Muscle of back (tissue), 11 donors: ENCODE measurements around the gene ACTG1. TPM values are rescaled to one million over a fixed set of nuclear protein-coding genes. Genes with fewer than 3 reads are reported as not detected.

Experiments
- DNase-seq, 3 donors: peaks; one replicate each; pipeline versions ENCODE4 v3.0.0 to v3.0.0-alpha.2; 2013
- polyA plus RNA-seq, 10 donors: library from polyadenylated mRNA; unstranded; fragments of 120-200 nt; gene quantifications; one replicate each; pipeline ENCODE4 v1.2.1, GENCODE V29; 2013; ENCODE audit not compliant: insufficient read length in 10 of 10

ACTG1 gene
- polyA plus RNA-seq, 10 donors, result 1,024 to 1,916 (median 1,349) TPM

DNA sequence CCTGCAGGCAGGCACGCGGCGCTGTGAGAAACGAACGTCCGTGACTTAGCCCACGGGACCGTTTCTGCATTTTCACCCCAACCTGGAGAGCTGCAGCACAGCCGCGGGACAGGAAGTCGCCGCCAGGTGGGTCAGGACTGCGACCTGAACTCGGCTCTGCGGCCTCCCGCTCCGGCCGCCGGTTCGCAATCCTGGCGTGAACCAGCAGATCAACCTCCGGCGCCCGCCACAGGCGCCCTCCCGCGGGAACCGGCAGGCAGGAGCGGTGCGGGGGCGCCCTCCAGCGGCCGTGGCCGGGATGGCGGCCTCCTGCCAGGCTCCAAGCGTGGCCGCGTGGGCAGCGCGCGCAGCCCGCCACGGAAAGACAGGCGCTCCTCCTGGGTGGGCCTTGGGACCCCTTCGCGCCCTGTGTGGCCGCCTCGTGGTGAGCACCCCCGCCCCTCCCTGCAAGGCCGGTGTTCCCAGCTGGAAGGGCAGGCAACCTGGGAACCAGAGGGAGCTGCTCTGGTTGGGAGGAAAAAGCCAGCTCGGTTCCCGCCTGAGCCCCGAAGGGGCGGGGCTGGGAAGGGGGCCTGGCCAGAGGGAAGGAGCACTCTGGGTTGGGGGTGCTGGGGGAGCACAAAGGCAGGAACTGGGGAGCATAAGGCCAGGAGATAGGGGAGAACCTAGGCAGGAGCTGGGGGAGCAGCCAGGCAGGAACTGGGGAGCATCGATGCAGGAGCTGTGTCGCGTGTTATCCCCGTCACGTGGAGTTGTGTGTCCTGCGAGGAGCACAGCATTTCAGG, 28.2 kb downstream of the ACTG1 start:
- DNase-seq, result peak; percentile 76 to 95 (median 87)

DNA sequence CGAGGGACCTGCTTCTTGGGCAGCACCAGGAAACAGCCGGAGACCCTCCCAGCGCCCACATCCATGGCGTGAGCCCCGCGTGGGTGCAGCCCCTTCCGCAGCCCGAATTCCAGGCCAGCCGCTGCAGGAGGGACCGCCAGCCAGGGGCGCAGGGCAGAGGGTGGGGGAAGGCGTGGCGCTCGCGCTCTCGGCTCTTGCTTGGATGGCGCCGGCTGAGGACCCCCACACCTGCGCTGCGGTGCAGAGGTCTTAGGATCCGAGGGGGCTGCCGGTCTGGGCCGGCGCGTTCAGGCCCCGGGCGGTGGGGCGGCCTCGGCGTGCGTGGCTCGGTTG, 28.8 kb downstream of the ACTG1 start:
- no peak for DNase-seq

- peak; percentile 42 to 85 (median 64) for DNase-seq
Observed at GRCh38 chr17:81483085-81483861, 29.3 kb downstream of the ACTG1 start.

- peak in 1 of 3 donors; percentile 78 for DNase-seq
Observed at GRCh38 chr17:81482673-81483072, 29.9 kb downstream of the ACTG1 start.

DNA sequence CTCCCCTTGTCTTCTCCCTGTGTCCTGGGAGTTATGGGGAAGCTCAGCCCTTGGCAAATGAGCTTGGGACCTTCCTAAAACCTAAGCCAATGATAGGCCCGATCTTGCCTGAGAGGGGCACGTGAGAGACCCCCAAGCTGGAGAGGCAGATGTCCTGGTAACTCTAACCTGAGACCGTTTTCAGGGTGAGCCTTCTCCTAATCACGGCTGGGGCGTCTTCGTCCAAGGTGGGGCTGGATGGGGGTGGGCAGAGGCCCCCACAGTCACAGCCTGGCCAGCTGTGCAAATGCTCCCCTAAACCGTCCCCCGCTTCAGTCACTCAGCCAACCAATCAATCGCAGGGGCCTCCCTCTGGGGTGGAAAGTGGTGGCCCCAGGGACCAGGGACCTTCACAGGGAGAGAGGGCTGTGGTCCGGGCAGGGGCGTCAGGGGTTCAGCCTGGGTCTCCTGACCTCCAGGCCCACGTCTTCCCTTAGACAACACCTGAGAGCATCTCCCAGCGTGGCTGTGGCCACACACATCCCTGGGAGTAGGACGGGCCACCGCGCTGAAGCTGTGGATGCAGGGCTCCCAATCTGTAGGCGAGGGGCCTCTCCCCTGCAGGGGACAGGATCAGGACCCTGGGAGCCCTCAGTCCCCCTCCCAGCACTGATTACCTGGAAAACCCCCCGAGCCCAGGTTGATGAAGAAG, 30.6 kb downstream of the ACTG1 start:
- no peak for DNase-seq

DNA sequence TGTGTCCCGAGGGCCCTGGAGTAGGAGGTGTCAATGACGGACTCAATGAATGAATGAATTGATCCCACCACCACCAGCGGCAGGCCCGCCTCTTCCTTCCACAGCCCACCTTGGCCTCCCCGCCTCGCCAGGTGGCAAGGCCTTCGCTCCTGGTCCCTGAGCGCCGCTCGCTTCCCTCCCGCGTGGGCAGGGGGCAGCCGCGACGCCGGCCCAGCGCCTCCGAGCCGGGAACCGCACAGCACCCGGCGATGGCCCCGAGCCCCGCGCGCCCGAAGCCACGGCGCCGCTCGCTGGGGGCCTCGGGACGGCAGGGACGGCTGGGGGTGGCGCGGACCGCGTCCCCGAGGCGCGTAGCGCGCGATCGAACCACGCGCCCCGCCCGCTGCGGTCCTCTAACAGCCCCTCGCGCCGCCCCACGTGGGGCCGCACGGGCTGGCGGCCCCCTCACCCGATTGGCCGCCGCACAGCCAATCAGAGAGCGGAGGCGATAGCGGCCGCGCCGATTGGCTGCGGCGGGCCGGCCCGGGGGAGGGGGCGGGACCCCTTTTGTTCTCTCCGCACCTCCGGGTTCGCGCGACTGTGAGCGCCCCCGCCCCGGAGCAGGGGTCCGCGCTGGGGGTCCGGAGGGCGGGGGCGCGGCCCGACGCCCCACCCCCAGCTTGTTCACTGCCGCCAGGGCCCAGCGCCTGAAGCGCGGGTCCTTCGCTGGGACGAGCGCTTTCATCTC, 31.4 kb downstream of the ACTG1 start:
- DNase-seq, result peak; percentile 79 to 93 (median 86)

GRCh38 chr17:81480140-81481072, 32.2 kb downstream of the ACTG1 start:
- peak in 1 of 3 donors; percentile 61 for DNase-seq

- no peak for DNase-seq
Observed at GRCh38 chr17:81479175-81480071, 33.2 kb downstream of the ACTG1 start.

- DNase-seq, result no peak
Observed at GRCh38 chr17:81478119-81478518, 34.5 kb downstream of the ACTG1 start.

GRCh38 chr17:81477173-81477572, 35.4 kb downstream of the ACTG1 start:
- no peak for DNase-seq

GRCh38 chr17:81476635-81477034, 36.0 kb downstream of the ACTG1 start:
- no peak for DNase-seq

DNA sequence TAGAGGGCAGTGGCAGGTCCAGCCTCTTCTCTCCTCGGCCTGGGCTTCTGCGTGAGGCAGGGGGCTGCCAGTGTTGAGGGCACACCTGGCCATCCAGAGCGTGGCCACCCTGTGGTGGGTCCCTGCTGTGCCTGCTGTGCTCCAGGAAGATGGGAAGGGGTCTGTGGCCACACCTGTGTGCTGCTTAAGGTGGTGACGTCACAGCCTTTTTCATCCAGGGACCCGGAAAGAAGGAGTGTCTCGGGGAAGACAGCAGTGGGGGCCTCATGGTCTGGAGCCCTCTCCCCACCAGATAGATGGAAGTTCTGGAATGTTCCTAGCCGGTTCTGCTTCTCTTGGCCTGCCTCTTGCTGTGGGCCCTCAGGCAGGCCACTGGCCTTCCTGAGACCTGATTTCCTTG, 36.5 kb downstream of the ACTG1 start:
- DNase-seq, result no peak

GRCh38 chr17:81474958-81475357, 37.6 kb downstream of the ACTG1 start:
- no peak for DNase-seq

DNA sequence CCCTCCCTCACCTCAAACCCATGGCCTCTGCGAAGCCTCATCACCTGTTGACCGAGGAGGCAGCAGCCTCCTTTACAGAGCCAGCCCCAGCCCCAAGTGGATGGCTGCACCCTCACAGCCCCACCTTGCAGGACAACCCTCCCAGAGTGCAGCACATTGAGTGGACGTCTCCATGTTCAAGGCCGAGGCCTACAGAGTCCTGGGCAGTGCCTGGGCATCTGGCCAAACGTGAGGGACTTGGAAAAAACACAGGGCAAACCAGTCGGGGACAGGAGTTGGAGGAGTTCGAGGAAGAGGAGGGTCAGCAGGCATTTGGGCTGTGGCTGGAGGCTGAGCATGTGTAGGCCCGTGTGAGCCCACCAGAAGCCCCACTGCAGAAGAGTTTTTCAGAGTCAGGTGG, 39.6 kb downstream of the ACTG1 start:
- no peak for DNase-seq

GRCh38 chr17:81471818-81472456, 40.7 kb downstream of the ACTG1 start:
- peak; percentile 87 to 96 (median 93) for DNase-seq

DNA sequence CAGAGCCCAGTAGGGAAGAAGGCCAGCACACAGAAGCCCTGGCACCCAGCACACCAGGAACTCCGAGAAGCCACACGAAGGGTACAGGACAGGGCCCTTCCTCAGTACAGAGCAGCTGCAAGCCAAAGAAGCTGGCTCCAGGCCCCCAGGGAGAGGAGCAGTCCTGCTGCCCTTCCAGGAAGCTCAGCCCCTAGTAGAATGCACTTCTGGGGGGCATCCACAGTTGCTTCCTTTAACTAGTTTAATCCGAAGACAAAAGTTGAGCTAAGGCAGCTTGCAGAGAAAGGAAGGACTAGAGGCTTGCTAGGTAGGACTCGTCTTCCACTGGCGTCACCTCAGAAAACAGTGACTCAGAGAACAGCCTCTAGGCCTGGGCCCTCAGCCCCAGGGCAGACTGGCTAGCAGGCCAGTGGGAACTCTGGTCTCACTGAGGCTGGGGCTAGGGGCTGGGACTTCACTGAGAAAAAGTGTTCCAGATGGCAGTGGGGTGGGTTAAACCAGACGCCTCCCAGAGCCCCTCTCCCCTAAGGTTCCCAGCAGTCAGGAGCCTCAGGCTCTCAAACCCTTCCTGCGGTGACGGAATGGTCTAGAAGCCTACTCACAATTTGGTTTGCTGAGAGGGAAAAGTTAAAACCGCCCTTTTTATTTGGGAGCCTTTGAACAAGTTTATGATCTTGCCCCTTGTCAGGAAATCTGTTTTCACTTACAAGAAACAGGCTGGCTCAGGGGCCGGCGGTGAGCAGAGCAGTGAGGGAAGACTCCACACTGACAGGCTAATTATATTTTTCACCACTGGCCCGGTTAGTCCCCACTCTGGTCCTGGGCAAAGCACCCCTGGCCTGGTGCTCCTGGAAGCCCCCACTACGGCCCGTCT, 41.4 kb downstream of the ACTG1 start:
- no peak for DNase-seq

- no peak for DNase-seq
Observed at GRCh38 chr17:81470270-81470943, 42.2 kb downstream of the ACTG1 start.

- no peak for DNase-seq
Observed at GRCh38 chr17:81469266-81469665, 43.3 kb downstream of the ACTG1 start.
